Measurements from ENCODE around the gene RIGI.

RIGI gene

DNA sequence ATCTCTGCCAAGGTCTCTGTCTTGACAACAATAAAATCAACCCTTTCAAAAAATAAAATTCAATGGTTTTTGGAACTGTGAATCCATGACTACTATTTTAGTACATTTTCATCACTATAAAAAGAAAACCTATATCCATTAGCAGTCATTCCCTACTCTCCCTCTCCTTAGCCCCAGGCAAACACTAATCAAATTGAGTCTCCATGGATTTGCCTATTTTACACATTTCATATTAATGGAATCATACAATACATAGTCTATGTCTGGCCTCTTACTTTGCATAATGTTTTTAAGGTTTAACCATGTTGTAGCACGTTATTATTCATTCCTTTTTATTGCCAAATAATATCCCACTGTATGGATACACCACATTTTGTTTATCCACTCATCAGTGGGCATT is 24.1 kb downstream of the RIGI start:
- no peak overlapping the region for H3K4me3 Mint-ChIP-seq
- peaks cover 4% of the 10 kb centered on the region for H3K9me3 Mint-ChIP-seq
- no peaks in the 10 kb centered on the region for H3K27me3 Mint-ChIP-seq (ENCODE audit: low read depth)
- TF ChIP-seq, protein P1, sequence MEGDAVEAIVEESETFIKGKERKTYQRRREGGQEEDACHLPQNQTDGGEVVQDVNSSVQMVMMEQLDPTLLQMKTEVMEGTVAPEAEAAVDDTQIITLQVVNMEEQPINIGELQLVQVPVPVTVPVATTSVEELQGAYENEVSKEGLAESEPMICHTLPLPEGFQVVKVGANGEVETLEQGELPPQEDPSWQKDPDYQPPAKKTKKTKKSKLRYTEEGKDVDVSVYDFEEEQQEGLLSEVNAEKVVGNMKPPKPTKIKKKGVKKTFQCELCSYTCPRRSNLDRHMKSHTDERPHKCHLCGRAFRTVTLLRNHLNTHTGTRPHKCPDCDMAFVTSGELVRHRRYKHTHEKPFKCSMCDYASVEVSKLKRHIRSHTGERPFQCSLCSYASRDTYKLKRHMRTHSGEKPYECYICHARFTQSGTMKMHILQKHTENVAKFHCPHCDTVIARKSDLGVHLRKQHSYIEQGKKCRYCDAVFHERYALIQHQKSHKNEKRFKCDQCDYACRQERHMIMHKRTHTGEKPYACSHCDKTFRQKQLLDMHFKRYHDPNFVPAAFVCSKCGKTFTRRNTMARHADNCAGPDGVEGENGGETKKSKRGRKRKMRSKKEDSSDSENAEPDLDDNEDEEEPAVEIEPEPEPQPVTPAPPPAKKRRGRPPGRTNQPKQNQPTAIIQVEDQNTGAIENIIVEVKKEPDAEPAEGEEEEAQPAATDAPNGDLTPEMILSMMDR (IDR thresholded peaks at IDR 0.05; ENCODE audit: unreplicated experiment in 3 of 3): no peak
- no peak overlapping the region for H3K27ac Mint-ChIP-seq
- peaks cover 12% of the 10 kb centered on the region for H3K36me3 Mint-ChIP-seq (ENCODE audit: low read depth)
- H3K4me1 Mint-ChIP-seq: no peaks in the 10 kb centered on the region

DNA sequence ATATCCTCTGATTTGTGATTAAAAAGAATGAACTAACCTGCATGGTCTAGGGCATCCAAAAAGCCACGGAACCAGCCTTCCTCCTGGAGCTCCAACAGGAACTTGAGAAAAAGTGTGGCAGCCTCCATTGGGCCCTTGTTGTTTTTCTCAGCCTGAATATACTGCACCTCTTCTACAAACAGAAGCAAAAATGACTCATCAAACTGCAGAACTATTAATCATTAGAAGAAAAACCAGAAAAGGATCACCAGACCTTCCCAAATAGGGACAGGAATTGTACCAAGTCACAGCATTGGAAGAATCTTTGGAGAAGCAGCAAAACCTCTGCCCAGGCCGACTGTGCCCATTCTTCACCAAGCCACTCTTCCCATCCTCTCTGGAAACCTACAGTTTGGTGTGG is 25.2 kb downstream of the RIGI start:
- TF ChIP-seq, protein P1 (IDR thresholded peaks at IDR 0.05; ENCODE audit: unreplicated experiment in 3 of 3): no peak
- no peak overlapping the region for H3K4me3 Mint-ChIP-seq
- peaks cover 21% of the 10 kb centered on the region for H3K36me3 Mint-ChIP-seq (ENCODE audit: low read depth)
- no peaks in the 10 kb centered on the region for H3K4me1 Mint-ChIP-seq
- peaks cover 4% of the 10 kb centered on the region for H3K9me3 Mint-ChIP-seq
- no peaks in the 10 kb centered on the region for H3K27me3 Mint-ChIP-seq (ENCODE audit: low read depth)
- H3K27ac Mint-ChIP-seq: no peak overlapping the region

DNA sequence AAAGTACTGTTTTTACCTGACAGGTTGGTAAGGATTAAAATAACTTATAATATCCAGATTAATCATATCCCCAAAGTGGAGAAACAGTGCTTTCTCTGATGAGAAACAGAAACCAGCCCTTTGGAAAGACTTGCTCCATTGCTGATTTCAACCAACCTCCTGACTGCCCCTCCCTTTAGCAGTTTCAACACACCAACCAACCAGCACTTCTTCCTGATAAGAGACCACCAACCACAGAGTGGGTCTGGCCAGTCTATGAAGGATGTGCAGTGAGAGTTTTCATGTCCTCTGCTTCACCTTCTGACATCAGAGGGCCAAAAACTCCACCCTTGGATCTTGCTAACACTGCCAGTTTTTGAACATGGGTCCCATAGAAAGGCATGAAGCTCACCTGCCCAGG is 28.1 kb downstream of the RIGI start:
- Mint-ChIP-seq H3K36me3 (ENCODE audit: low read depth) (peaks cover 21% of the 10 kb centered on the region), H3K4me1 (no peaks in the 10 kb centered on the region), H3K9me3 (peaks cover 4% of the 10 kb centered on the region), H3K27me3 (ENCODE audit: low read depth) (no peaks in the 10 kb centered on the region), H3K4me3 (no peak overlapping the region), H3K27ac (no peak overlapping the region)
- TF ChIP-seq, protein P1 (IDR thresholded peaks at IDR 0.05; ENCODE audit: unreplicated experiment in 3 of 3): no peak

DNA sequence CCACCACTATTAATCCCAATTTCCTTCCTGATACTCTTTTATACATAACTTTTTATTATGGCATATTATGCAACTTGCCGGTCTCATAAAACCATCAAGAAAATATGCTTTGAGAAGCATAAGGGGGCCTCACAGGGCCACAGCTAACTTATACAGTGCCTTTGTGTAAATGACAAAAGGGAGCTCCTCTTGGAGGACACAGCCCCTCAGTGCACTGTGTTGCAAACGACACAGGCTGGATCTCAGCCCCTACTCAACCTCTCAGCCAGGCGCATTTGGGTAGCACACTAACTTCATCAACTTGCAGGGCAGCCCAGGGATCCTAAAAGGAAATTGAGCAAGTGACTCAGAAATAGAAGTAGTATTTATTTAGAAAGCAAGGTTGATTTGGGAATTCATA is 35.4 kb downstream of the RIGI start:
- TF ChIP-seq, protein P1 (IDR thresholded peaks at IDR 0.05; ENCODE audit: unreplicated experiment in 3 of 3): no peak
- H3K9me3 Mint-ChIP-seq: no peaks in the 10 kb centered on the region
- no peak overlapping the region for H3K27ac Mint-ChIP-seq
- no peak overlapping the region for H3K4me3 Mint-ChIP-seq
- H3K4me1 Mint-ChIP-seq: peaks cover 11% of the 10 kb centered on the region
- H3K36me3 Mint-ChIP-seq (ENCODE audit: low read depth): peaks cover 30% of the 10 kb centered on the region
- no peaks in the 10 kb centered on the region for H3K27me3 Mint-ChIP-seq (ENCODE audit: low read depth)

DNA sequence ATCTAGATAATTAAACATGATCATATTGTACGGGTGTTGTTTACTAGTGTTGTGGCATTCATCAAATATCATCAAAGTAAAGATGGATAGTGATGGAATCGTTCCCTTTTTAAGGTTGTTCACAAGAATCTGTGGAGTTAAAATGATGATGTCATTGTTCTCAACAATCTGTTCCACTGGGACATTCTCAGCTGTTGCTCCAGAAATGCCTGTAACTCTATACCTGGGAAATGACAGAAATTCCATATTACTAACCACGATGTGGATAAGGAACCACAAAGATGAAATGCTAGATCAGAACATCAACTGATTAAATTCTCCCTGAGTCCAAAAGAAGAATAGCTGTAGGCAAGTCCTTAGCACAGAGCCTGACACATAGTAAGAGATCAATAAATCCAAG is 38.0 kb downstream of the RIGI start:
- Mint-ChIP-seq H3K4me1 (peaks cover 11% of the 10 kb centered on the region), H3K36me3 (ENCODE audit: low read depth) (peaks cover 46% of the 10 kb centered on the region), H3K9me3 (no peaks in the 10 kb centered on the region), H3K4me3 (no peak overlapping the region), H3K27me3 (ENCODE audit: low read depth) (no peaks in the 10 kb centered on the region), H3K27ac (peak overlapping the region in 1 of 3 experiments; percentile 77)
- TF ChIP-seq, protein P1 (IDR thresholded peaks at IDR 0.05; ENCODE audit: unreplicated experiment in 3 of 3): no peak

DNA sequence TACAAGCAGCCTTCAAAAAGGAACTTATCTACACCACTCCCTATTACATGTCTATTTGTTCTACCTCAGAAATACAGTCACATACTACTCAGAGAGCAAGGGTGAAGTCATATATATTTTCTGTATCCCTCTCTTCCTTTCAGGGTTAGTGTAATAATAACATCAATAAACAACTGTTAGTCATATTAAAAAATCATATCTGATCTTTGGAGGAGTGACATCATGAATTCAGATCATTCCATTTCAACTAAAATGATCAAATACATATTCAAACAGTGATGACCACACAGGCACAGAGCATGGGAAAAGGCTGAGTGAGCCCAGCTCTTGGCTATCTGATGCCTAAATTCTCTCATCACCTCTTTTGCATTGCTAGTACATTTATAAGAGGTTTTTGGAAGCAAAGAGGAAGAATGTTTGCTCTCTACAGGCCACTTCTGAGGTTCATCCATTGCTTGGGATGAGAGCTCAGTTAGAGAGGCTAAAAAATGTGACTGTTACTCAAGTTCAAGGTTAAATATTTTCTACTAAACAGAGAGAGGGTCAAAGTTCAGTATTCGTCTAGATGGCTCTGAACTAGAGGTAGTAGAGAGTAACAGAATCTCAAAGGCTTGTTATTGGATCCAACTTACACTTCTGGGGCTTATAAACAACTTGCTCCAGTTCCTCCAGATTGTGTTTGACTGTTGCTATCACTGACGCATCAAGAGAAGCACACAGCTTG is 39.0 kb downstream of the RIGI start:
- no peak overlapping the region for H3K4me3 Mint-ChIP-seq
- no peaks in the 10 kb centered on the region for H3K27me3 Mint-ChIP-seq (ENCODE audit: low read depth)
- no peaks in the 10 kb centered on the region for H3K9me3 Mint-ChIP-seq
- H3K27ac Mint-ChIP-seq: peak overlapping the region in 1 of 3 experiments; percentile 77
- TF ChIP-seq, protein P1 (IDR thresholded peaks at IDR 0.05; ENCODE audit: unreplicated experiment in 3 of 3): no peak
- peaks cover 41% of the 10 kb centered on the region for H3K36me3 Mint-ChIP-seq (ENCODE audit: low read depth)
- H3K4me1 Mint-ChIP-seq: peaks cover 11% of the 10 kb centered on the region

Data from nephron (organoid).